Subcutaneous abdominal adipose tissue (tissue), 5 donors: ENCODE results near the gene PRMT1.

ENCODE experiments used
- H3K27ac ChIP-seq: one replicate; pipeline ENCODE4 v1.7.0; 2013; ENCODE audit warnings: low read depth, mild to moderate bottlenecking, inconsistent platforms, low read length, moderate library complexity
- H3K27me3 ChIP-seq, 5 donors: one replicate each; pipeline ENCODE4 v1.7.0; 2013; ENCODE audit warnings: low read length in 5 of 5, inconsistent platforms in 1 of 5; ENCODE audit not compliant: control insufficient read depth in 5 of 5, insufficient read depth in 4 of 5
- H3K36me3 ChIP-seq, 5 donors: one replicate each; pipeline ENCODE4 v1.7.0; 2013; ENCODE audit warnings: low read length in 5 of 5; ENCODE audit not compliant: control insufficient read depth in 5 of 5, insufficient read depth in 5 of 5
- H3K4me1 ChIP-seq, 5 donors: one replicate each; pipeline ENCODE4 v1.7.0; 2013; ENCODE audit warnings: low read length in 5 of 5, mild to moderate bottlenecking in 3 of 5, moderate library complexity in 1 of 5; ENCODE audit not compliant: control insufficient read depth in 5 of 5, insufficient read depth in 5 of 5
- H3K4me3 ChIP-seq, 5 donors: one replicate each; pipeline ENCODE4 v1.7.0; 2013; ENCODE audit warnings: low read length in 5 of 5, low read depth in 1 of 5
- H3K9ac ChIP-seq, 5 donors: one replicate each; pipeline ENCODE4 v1.7.0; 2013; ENCODE audit warnings: low read length in 5 of 5, mild to moderate bottlenecking in 4 of 5, moderate library complexity in 3 of 5
- H3K9me3 ChIP-seq, 5 donors: one replicate each; pipeline ENCODE4 v1.7.0; 2013; ENCODE audit warnings: low read length in 5 of 5; ENCODE audit not compliant: control insufficient read depth in 5 of 5
- donor health status: healthy.
- donor health status: healthy.
- donor health status: healthy.
- donor health status: healthy.
- donor health status: healthy.

The PRMT1 gene

DNA sequence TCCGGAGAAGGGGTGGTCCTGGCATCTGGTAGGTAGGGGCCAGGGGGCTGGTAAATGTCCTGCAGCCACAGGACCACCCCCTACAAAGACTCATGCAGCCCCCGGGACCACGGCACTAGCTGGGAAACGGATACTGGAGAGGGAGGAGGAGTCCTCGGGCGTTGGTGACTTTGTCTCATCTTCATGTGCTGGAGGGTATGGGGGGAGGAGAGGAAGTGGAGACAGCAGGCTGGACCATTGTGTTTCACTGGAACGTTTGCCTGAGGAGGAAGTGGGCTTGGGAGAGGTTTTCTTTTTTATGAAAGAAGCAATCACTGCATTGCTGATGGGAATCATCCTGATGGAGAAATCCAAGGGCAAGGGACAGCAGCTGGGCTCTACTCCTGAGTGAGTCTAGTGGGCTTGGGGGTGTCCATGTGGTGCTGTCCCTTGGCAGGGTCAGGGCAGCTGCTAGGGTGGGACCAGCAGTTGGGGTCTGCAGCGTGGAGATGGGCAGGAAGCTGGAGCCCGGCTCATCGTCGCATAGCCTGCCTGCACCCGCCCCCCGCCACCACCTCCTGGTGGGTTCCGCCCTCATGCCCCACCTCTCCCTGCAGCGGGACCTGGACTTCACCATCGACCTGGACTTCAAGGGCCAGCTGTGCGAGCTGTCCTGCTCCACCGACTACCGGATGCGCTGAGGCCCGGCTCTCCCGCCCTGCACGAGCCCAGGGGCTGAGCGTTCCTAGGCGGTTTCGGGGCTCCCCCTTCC, 10.7 kb downstream of the PRMT1 start:
- H3K27me3 ChIP-seq, result peaks cover 10 to 33% (median 21%) of the 10 kb centered on the region in 5 donors
- peaks cover 0 to 46% (median 39%) of the 10 kb centered on the region in 5 donors for H3K36me3 ChIP-seq
- H3K9me3 ChIP-seq, result no peaks in the 10 kb centered on the region
- no peak overlapping the region for H3K27ac ChIP-seq
- H3K4me3 ChIP-seq, result peak overlapping the region in 2 of 5 donors; percentile 24 to 65
- H3K9ac ChIP-seq, result no peak overlapping the region
- H3K4me1 ChIP-seq, result peaks cover 7 to 58% (median 40%) of the 10 kb centered on the region in 5 donors

DNA sequence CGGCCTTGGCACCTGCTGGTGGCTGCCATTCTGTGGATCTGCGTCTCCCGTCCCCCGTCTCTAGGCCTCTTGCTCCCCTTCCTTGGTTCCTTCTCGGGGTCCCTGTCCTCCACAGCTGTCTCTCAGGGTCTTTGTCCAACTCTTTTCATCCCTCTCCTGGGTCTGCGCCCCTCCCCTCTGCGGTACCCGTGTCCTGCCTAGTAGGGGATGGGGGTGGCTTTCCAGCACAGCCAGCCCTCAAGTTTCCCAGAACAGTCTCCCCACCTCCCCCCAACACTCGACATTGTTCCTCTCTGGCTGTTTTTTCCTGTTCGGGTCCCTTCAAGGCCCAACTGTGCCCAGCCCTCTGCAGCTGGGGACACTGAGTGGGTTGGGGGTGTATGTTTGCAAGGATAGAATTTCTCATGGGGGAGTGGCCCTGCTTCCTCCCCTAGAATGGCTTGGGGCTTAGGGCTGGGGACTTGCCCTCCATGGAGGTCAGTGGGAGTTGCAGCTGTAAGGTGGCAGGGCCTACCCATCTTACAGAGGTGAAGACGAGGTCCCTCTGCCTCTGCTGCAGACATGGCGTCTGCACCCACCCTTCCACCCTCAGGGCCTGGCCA, 11.6 kb downstream of the PRMT1 start:
- H3K9me3 ChIP-seq, result no peaks in the 10 kb centered on the region
- H3K4me3 ChIP-seq, result peak overlapping the region in 2 of 5 donors; percentile 19 to 65
- H3K36me3 ChIP-seq, result peaks cover 0 to 42% (median 36%) of the 10 kb centered on the region in 5 donors
- H3K4me1 ChIP-seq, result peaks cover 7 to 58% (median 40%) of the 10 kb centered on the region in 5 donors
- peak overlapping the region in 1 of 5 donors; percentile 14 for H3K9ac ChIP-seq
- H3K27ac ChIP-seq, result no peak overlapping the region
- H3K27me3 ChIP-seq, result peaks cover 10 to 33% (median 21%) of the 10 kb centered on the region in 5 donors

DNA sequence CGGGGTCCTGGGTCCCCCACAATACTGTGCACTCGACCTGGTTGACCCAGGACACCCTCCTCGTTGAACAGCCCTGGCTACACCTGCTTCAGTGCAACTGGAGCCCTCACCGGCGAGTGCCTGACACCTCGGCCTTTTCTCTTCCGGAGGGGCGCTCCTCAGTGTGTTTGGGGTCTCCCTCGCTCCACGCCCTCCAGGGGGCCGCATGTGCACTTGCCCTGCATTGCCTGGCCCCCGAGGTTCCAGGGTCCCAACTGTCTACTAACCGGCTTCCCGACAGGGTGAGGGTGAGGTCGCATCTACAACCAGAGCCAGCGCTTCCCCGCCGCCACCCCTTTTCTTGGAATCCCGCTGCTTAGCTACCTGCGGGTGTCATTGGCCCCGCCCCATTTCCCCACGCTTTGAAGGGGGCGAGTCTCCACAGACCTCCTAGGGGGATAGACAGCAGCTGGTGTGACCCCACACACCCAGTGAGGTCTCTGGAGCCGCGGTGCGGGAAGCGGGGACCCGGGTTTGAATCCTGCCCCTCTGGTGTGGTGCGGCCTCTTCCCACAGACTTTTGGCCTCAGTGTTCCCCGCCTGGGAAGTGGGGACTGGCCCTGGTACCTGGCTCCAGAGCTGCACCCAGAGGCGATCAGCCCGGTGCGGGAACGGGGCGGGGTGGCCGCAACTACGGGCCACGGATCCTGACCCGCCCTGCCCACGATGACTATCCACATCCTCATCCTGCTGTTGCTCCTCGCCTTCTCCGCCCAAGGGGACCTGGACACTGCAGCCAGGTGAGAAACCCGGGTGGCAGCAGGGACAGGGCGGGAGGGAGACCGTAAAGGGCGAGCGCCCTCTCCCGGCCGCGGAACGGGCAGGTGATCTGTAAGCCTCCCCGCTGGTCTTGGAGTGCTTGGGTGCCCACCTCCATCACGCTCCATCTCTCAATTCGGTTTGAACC, 12.3 kb downstream of the PRMT1 start, which contains the start of gene ADM5:
Gene ADM5, plus strand, starts transcription at position 462 of the 946 bp plus-strand sequence. Its CDS starts 244 bp downstream, at position 706.
- Histone ChIP-seq H3K4me3 (peak within 1 kb of the TSS; percentile 43 to 75 (median 66)), H3K9ac (peak within 1 kb of the TSS in 3 of 5 donors; percentile 27 to 68 (median 50)), H3K9me3 (no peaks in the 10 kb centered on the region), H3K27ac (peak within 1 kb of the TSS; percentile 30), H3K4me1 (peaks cover 7 to 58% (median 40%) of the 10 kb centered on the region in 5 donors), H3K36me3 (peaks cover 0 to 34% (median 28%) of the 10 kb centered on the region in 5 donors), H3K27me3 (peaks cover 10 to 33% (median 21%) of the 10 kb centered on the region in 5 donors)

DNA sequence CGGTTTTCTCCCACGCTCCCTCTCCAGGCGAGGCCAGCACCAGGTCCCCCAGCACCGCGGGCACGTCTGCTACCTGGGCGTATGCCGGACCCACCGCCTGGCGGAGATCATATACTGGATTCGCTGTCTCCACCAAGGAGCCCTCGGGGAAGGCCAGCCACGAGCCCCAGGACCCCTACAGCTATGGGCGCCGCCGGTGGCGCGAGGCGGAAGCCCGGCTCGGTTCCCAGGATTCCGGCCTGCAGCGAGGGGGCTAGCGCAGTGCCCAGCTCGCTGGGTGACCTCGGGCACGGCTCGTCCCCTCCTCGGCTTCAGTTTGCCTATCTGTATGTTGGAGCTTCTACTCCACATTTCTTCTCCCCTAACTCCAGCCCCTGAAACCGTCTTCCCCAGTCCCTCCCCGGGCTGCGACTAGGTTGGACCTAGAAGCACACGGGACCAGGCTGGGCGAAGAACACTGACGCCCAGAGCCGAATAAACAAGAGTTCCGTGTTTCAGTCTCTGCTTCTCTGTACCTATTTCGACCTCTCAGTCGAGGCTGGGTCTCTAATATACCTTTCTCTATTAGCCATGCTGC, 13.1 kb downstream of the PRMT1 start:
- Histone ChIP-seq H3K27ac (peak overlapping the region; percentile 30), H3K4me3 (peak overlapping the region; percentile 43 to 75 (median 66)), H3K9ac (peak overlapping the region in 3 of 5 donors; percentile 27 to 68 (median 50))

DNA sequence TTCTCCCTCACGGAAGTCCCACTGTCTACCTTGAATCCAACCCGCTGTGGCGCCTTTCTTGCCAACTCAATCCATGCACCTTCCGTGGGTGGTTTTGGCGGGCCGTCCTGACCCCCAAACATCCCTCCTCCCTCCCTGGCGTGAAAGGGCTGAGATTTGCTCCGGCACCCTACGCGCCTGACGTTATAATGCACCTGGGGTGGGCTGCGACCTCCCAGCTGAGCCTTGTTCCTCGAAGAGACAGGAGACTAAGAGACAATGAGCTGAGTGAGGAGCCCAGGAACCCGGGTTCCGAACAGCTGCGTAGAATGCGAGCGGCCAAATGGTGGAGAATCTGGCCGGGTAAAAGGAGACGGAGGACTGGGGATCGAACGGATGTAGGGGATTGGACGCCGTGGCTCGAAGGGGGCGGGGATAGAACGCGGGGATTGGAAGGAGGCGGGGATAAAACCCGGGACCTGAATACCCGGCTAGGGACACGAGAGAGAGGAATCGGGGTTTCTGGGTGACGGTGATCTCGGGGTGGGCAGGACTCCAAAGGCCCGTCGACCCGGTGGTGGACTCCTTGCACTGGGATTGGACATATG, 13.7 kb downstream of the PRMT1 start, which contains the start of gene CPT1C:
Gene CPT1C, plus strand, starts transcription at position 461 of the 587 bp plus-strand sequence. CDS start 1,137 bp downstream, outside the sequence.
- H3K9ac ChIP-seq, result peak within 1 kb of the TSS in 3 of 5 donors; percentile 27 to 68 (median 50)
- peak within 1 kb of the TSS; percentile 30 for H3K27ac ChIP-seq
- peak within 1 kb of the TSS; percentile 43 to 75 (median 66) for H3K4me3 ChIP-seq

More for the DNA sequence above, 13.1 kb downstream of the PRMT1 start:
- Histone ChIP-seq H3K27me3 (peaks cover 10 to 33% (median 21%) of the 10 kb centered on the region in 5 donors), H3K4me1 (peaks cover 6 to 58% (median 40%) of the 10 kb centered on the region in 5 donors), H3K36me3 (peaks cover 0 to 27% (median 20%) of the 10 kb centered on the region in 5 donors), H3K9me3 (no peaks in the 10 kb centered on the region)

DNA sequence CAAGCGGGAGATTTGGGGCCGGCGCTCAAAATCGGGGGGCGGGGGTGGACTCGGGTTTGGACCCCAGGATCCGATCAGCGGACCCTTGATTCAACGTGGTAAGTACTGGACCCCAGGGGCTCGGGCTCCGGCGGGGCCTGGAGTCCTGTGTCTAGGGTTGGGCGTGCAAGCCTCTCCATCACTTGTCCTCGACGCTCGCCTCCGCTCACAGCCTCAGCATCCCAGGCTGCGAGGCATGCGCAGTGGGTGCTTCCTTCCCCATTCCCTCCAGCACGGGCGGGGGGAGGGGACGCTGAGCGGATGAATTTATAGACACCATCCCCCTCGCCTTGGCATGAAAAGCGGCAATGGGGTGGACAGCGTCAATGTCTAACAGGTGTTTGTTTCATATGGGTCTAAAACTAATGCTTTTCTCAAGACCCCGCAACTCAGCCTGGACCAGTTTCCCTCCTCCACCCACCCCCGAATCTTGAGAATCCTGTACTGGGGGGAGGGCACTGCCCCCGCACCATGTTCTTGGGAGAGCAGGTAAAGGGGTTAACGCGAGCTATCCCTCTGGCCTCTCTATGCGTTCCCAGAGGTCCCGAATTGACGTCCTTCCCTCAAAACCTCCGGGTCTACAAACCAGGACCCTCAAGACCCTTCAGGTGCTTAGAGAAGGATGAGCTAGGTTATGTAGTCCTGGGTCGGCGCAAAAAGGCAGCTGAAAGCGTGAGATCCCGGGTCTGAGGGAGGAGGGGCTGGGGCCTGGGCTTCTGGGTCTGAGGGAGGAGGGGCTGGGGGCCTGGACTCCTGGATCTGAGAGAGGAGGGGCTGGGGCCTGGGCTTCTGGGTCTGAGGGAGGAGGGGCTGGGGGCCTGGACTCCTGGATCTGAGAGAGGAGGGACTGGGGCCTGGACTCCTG, 14.4 kb downstream of the PRMT1 start:
- Histone ChIP-seq H3K9ac (peak overlapping the region in 1 of 5 donors; percentile 68), H3K4me1 (peaks cover 6 to 48% (median 35%) of the 10 kb centered on the region in 5 donors), H3K9me3 (no peaks in the 10 kb centered on the region), H3K27me3 (peaks cover 10 to 33% (median 21%) of the 10 kb centered on the region in 5 donors), H3K36me3 (peaks cover 0 to 14% (median 10%) of the 10 kb centered on the region in 5 donors), H3K4me3 (peak overlapping the region in 4 of 5 donors; percentile 43 to 75 (median 66)), H3K27ac (no peak overlapping the region)

More for the DNA sequence above, 13.7 kb downstream of the PRMT1 start, which contains the start of gene CPT1C:
- Histone ChIP-seq H3K9me3 (no peaks in the 10 kb centered on the region), H3K27me3 (peaks cover 10 to 33% (median 21%) of the 10 kb centered on the region in 5 donors), H3K36me3 (peaks cover 0 to 22% (median 16%) of the 10 kb centered on the region in 5 donors), H3K4me1 (peaks cover 6 to 54% (median 40%) of the 10 kb centered on the region in 5 donors)

DNA sequence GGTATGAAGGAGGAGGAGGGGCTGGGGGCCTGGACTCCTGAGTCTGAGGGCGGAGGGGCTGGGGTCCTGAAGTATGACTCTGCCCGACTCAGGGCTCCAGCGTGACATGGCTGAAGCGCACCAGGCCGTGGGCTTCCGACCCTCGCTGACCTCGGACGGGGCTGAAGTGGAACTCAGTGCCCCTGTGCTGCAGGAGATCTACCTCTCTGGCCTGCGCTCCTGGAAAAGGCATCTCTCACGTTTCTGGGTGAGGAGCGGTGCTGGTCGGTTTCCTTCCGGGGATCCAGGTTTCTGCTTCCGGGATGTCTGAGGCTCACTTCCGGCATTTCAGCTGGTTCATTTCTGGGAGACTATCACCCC, 15.1 kb downstream of the PRMT1 start:
- no peak overlapping the region for H3K9ac ChIP-seq
- H3K4me1 ChIP-seq, result peaks cover 6 to 44% (median 35%) of the 10 kb centered on the region in 5 donors
- H3K36me3 ChIP-seq, result peaks cover 0 to 10% (median 7%) of the 10 kb centered on the region in 5 donors
- no peaks in the 10 kb centered on the region for H3K9me3 ChIP-seq
- peaks cover 10 to 33% (median 21%) of the 10 kb centered on the region in 5 donors for H3K27me3 ChIP-seq
- no peak overlapping the region for H3K4me3 ChIP-seq
- no peak overlapping the region for H3K27ac ChIP-seq

DNA sequence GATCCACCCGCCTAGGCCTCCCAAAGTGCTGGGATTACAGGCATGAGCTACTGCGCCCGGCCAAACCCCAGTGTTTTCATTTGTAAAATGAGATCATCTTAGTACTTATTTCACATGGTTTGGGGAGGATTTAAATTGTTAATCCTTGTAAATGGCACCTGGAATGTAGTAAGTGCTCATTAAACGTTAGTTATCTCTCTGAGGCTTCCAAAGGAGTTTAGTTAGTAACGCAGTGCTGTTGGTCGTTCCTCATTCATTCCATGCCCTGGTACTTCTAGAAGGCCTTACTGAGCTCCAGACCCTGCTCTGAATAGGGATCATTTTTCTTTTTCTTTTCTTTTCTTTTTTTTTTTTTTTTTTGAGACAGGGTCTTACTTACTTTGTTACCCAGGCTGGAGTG, 19.0 kb downstream of the PRMT1 start:
- Histone ChIP-seq H3K27me3 (peaks cover 0 to 16% (median 9%) of the 10 kb centered on the region in 5 donors), H3K36me3 (no peaks in the 10 kb centered on the region), H3K9me3 (no peaks in the 10 kb centered on the region), H3K4me1 (peaks cover 0 to 5% (median 5%) of the 10 kb centered on the region in 5 donors), H3K4me3 (no peak overlapping the region), H3K9ac (no peak overlapping the region), H3K27ac (no peak overlapping the region)
